CD14-positive monocyte (primary cell): ENCODE measurements around the gene SSBP3. TPM values are rescaled to one million over a fixed set of nuclear protein-coding genes. Genes with fewer than 3 reads are reported as not detected.

Source experiments
- DNase-seq, 3 donors: peaks; one replicate each; pipeline ENCODE4 v3.0.0-alpha.2; 2011 to 2022
- H2AFZ ChIP-seq: 2 replicates; pipeline ENCODE4 v1.6.0; 2012; ENCODE audit warnings: mild to moderate bottlenecking, low read depth, low read length, inconsistent platforms; ENCODE audit not compliant: insufficient read depth, poor library complexity, severe bottlenecking
- H3K27ac ChIP-seq, 2 donors: 1 replicate in 1 of 2; 2 replicates in 1 of 2; pipeline ENCODE4 v1.5.1; 2012 to 2013; ENCODE audit warnings: low read length in 2 of 2, control low read depth in 1 of 2, inconsistent platforms in 1 of 2, low read depth in 1 of 2, mild to moderate bottlenecking in 1 of 2
- H3K27me3 ChIP-seq, 2 donors: one replicate each; pipeline versions ENCODE4 v1.6.0 to v1.6.1; 2011 to 2013; ENCODE audit warnings: low read length in 2 of 2; ENCODE audit not compliant: control insufficient read depth in 2 of 2, insufficient read depth in 2 of 2
- H3K36me3 ChIP-seq, 2 donors: replicated peaks in 1 of 2; 1 replicate in 1 of 2; 2 replicates in 1 of 2; pipeline versions ENCODE4 v1.5.1 to v1.6.1; 2012 to 2013; ENCODE audit warnings: low read length in 2 of 2, control low read depth in 1 of 2, inconsistent platforms in 1 of 2, mild to moderate bottlenecking in 1 of 2; ENCODE audit not compliant: insufficient read depth in 2 of 2, control insufficient read depth in 1 of 2
- H3K4me1 ChIP-seq, 2 donors: 1 replicate in 1 of 2; 2 replicates in 1 of 2; pipeline versions ENCODE4 v1.5.1 to v1.6.1; 2012 to 2013; ENCODE audit warnings: low read length in 2 of 2, control low read depth in 1 of 2, inconsistent platforms in 1 of 2, mild to moderate bottlenecking in 1 of 2, moderate library complexity in 1 of 2; ENCODE audit not compliant: insufficient read depth in 2 of 2, control insufficient read depth in 1 of 2
- H3K4me2 ChIP-seq: replicated peaks from 2 replicates; pipeline ENCODE3; 2012; ENCODE audit warnings: low read length, moderate library complexity, mild to moderate bottlenecking; ENCODE audit not compliant: poor library complexity, severe bottlenecking; ENCODE audit errors: extremely low read depth
- H3K4me3 ChIP-seq, 3 experiments: fragments of 200-600 bp in 1 of 3; sonication (generic) in 1 of 3; replicated peaks in 1 of 3; 1 replicate in 2 of 3; 2 replicates in 1 of 3; pipeline ENCODE4 v1.5.1; 2011 to 2013; ENCODE audit warnings: low read length in 3 of 3, mild to moderate bottlenecking in 3 of 3, control low read depth in 2 of 3, low read depth in 2 of 3, inconsistent platforms in 1 of 3, moderate library complexity in 1 of 3
- H3K79me2 ChIP-seq: 2 replicates; pipeline ENCODE4 v1.6.0; 2012; ENCODE audit warnings: mild to moderate bottlenecking, control low read depth, inconsistent platforms, low read length, moderate library complexity; ENCODE audit not compliant: insufficient read depth
- H3K9ac ChIP-seq: 2 replicates; pipeline ENCODE4 v1.6.0; 2017; ENCODE audit warnings: low read length, mild to moderate bottlenecking; ENCODE audit not compliant: insufficient read depth, poor library complexity, severe bottlenecking
- H3K9me3 ChIP-seq, 2 donors: replicated peaks in 1 of 2; 1 replicate in 1 of 2; 2 replicates in 1 of 2; pipeline versions ENCODE4 v1.5.1 to v1.6.1; 2012 to 2013; ENCODE audit warnings: low read length in 2 of 2, control low read depth in 1 of 2; ENCODE audit not compliant: control insufficient read depth in 1 of 2, insufficient read depth in 1 of 2
- H4K20me1 ChIP-seq: 2 replicates; pipeline ENCODE4 v1.6.0; 2012; ENCODE audit warnings: mild to moderate bottlenecking, low read length, control low read depth, moderate library complexity; ENCODE audit not compliant: insufficient read depth
- H3K27ac Mint-ChIP-seq, 7 donors: one replicate each; pipeline ENCODE4 v1.8.0; 2020; ENCODE audit warnings: mild to moderate bottlenecking in 7 of 7, mixed read lengths in 7 of 7, moderate library complexity in 6 of 7, inconsistent platforms in 2 of 7
- H3K27me3 Mint-ChIP-seq, 3 donors: one replicate each; pipeline ENCODE4 v1.8.0; 2021 to 2022; ENCODE audit warnings: low read depth in 3 of 3, mild to moderate bottlenecking in 3 of 3, mixed read lengths in 3 of 3, moderate library complexity in 3 of 3, inconsistent platforms in 1 of 3
- H3K36me3 Mint-ChIP-seq, 2 donors: one replicate each; pipeline ENCODE4 v1.8.0; 2020; ENCODE audit warnings: mixed read lengths in 2 of 2, inconsistent platforms in 1 of 2, mild to moderate bottlenecking in 1 of 2
- H3K4me1 Mint-ChIP-seq: one replicate; pipeline ENCODE4 v1.8.0; 2020; ENCODE audit warnings: mild to moderate bottlenecking, mixed read lengths
- H3K4me3 Mint-ChIP-seq, 2 donors: one replicate each; pipeline ENCODE4 v1.8.0; 2020; ENCODE audit warnings: mild to moderate bottlenecking in 2 of 2, mixed read lengths in 2 of 2, moderate library complexity in 1 of 2
- H3K9me3 Mint-ChIP-seq, 7 donors: one replicate each; pipeline ENCODE4 v1.8.0; 2020 to 2022; ENCODE audit warnings: mixed read lengths in 7 of 7, mild to moderate bottlenecking in 6 of 7, moderate library complexity in 6 of 7, inconsistent platforms in 2 of 7
- whole genome bisulfite sequencing: methylation state at CpG from one replicate; pipeline ENCODE4 v1.1.5; 2013; ENCODE audit warnings: missing lambda C conversion rate; ENCODE audit not compliant: insufficient coverage; 5-methylcytosine and 5-hydroxymethylcytosine counted together
- intact Hi-C, 2 donors: fragments of 100-400 bp; cut with micrococcal nuclease; formaldehyde crosslinking; loops; one replicate each; pipeline versions ENCODE4 v1.15.0 to v1.15.1; 2023
- polyA plus RNA-seq, 3 donors: library from polyadenylated mRNA; depleted of rRNA in 1 of 3; unstranded in 2 of 3; stranded (reverse) in 1 of 3; fragments of 300-500 nt in 2 of 3; fragments of >200 nt in 1 of 3; fragmentation: Illumina TruSeq in 2 of 3; gene quantifications; 1 replicate in 2 of 3; 2 replicates in 1 of 3; pipeline ENCODE4 v1.2.3, GENCODE V29; 2012 to 2021
- TF ChIP-seq, protein P1 (sequence below): fragments of 200-600 bp; IDR thresholded peaks from one replicate; pipeline ENCODE4 v1.8.0; 2022; ENCODE audit warnings: antibody characterized with exemption, mild to moderate bottlenecking

The SSBP3 gene
- polyA plus RNA-seq, 3 donors: 4.1 to 30.7 (median 4.3) TPM

DNA sequence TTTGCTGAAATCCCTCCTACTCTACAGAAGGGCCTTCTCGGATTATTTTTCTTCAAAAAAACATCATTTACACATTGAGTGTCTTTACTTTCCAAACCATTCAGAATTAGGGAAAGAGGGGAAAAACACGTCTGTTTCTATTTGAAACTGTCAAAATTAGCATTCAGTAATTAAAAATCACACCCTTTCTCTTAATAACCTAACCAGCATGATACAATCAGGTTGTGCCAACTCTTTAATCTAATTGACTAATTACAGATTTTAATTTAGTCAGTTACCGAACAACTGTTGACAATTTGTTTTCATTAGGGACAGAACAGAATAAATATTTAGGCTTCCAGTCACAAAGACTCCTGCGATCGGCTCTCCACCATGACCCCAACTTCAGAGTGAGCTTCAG, 18.8 kb downstream of the SSBP3 start:
- no peaks in the 10 kb centered on the region for H3K27me3 ChIP-seq
- H3K9me3 ChIP-seq: no peaks in the 10 kb centered on the region
- TF ChIP-seq, protein P1, sequence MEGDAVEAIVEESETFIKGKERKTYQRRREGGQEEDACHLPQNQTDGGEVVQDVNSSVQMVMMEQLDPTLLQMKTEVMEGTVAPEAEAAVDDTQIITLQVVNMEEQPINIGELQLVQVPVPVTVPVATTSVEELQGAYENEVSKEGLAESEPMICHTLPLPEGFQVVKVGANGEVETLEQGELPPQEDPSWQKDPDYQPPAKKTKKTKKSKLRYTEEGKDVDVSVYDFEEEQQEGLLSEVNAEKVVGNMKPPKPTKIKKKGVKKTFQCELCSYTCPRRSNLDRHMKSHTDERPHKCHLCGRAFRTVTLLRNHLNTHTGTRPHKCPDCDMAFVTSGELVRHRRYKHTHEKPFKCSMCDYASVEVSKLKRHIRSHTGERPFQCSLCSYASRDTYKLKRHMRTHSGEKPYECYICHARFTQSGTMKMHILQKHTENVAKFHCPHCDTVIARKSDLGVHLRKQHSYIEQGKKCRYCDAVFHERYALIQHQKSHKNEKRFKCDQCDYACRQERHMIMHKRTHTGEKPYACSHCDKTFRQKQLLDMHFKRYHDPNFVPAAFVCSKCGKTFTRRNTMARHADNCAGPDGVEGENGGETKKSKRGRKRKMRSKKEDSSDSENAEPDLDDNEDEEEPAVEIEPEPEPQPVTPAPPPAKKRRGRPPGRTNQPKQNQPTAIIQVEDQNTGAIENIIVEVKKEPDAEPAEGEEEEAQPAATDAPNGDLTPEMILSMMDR: no peak
- peaks cover 0 to 1% (median 0%) of the 10 kb centered on the region in 7 donors for H3K9me3 Mint-ChIP-seq
- no peak overlapping the region for H3K4me3 Mint-ChIP-seq
- no peak overlapping the region for H2AFZ ChIP-seq
- H3K27me3 Mint-ChIP-seq: peaks cover 0 to 2% (median 0%) of the 10 kb centered on the region in 3 donors
- no peak overlapping the region for H3K27ac ChIP-seq
- no peak overlapping the region for H3K27ac Mint-ChIP-seq
- H3K36me3 ChIP-seq: peaks cover 11 to 50% of the 10 kb centered on the region in 2 donors
- H3K4me3 ChIP-seq: no peak overlapping the region
- peaks cover 6% of the 10 kb centered on the region in 2 donors for H3K4me1 ChIP-seq
- peaks cover 16% of the 10 kb centered on the region for H3K4me1 Mint-ChIP-seq
- no peak overlapping the region for H3K9ac ChIP-seq
- no peak overlapping the region for H3K4me2 ChIP-seq
- no peak for DNase-seq
- intact Hi-C loops: no loop called here
- H3K36me3 Mint-ChIP-seq: peaks cover 25 to 61% of the 10 kb centered on the region in 2 donors
- WGBS: 100% methylated on average over 2 of the region's 5 CpGs
- H3K79me2 ChIP-seq: no peaks in the 10 kb centered on the region
- H4K20me1 ChIP-seq: peaks cover 65% of the 10 kb centered on the region

DNA sequence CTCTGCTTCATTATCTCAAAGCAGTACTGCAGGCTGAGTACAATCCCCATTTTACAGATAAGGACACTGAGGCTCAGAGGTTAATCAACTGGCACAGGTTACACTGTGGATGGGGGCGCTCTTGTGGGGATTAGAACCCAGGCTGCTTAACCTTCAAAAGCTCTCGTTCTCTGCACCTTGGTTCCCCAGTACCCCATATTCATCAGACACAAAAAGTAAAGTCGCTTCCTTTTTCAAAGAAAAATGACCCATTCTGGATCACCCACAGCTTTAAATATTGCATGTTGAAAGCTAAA, 20.5 kb downstream of the SSBP3 start:
- H3K27me3 Mint-ChIP-seq: peaks cover 0 to 2% (median 0%) of the 10 kb centered on the region in 3 donors
- Histone ChIP-seq H3K4me3 (no peak overlapping the region), H3K4me2 (no peak overlapping the region), H3K36me3 (peaks cover under 1 to 43% of the 10 kb centered on the region in 2 donors), H3K9ac (no peak overlapping the region), H3K27me3 (no peaks in the 10 kb centered on the region), H3K27ac (peak overlapping the region in 1 of 2 donors; percentile 9), H4K20me1 (peaks cover 62% of the 10 kb centered on the region), H2AFZ (no peak overlapping the region), H3K4me1 (peaks cover 6% of the 10 kb centered on the region in 2 donors), H3K9me3 (no peaks in the 10 kb centered on the region), H3K79me2 (no peaks in the 10 kb centered on the region)
- no peaks in the 10 kb centered on the region for H3K9me3 Mint-ChIP-seq
- TF ChIP-seq, protein P1: no peak
- H3K27ac Mint-ChIP-seq: peak overlapping the region in 1 of 7 donors; percentile 46
- no CpG with 5 or more reads among the region's 3 CpGs for WGBS
- H3K36me3 Mint-ChIP-seq: peaks cover 15 to 54% of the 10 kb centered on the region in 2 donors
- peaks cover 16% of the 10 kb centered on the region for H3K4me1 Mint-ChIP-seq
- intact Hi-C loops: no loop called here
- H3K4me3 Mint-ChIP-seq: no peak overlapping the region
- DNase-seq: no peak
